HG02885 (cell line): Measurements from ENCODE around the gene SIGLEC12.
"Not testable (repeated sequence)": the region's sequence is repeated elsewhere in the genome, so short reads cannot be mapped to it uniquely, and the experiment has no call there.

Experiments
- ATAC-seq: cut with Tn5 transposase; IDR thresholded peaks from one replicate; pipeline ENCODE4 v1.9.1; 2021; ENCODE audit warnings: mild to moderate bottlenecking; ENCODE audit not compliant: unreplicated experiment, poor library complexity

The SIGLEC12 gene

GRCh38 chr19:51525651-51526050, 24.1 kb upstream of the SIGLEC12 start:
- no peak for ATAC-seq

- no peak for ATAC-seq
Measured at GRCh38 chr19:51524666-51525264, 23.2 kb upstream of the SIGLEC12 start.

GRCh38 chr19:51521781-51522180, 20.2 kb upstream of the SIGLEC12 start:
- ATAC-seq, result no peak

GRCh38 chr19:51521357-51521756, 19.8 kb upstream of the SIGLEC12 start:
- ATAC-seq, result no peak

GRCh38 chr19:51520728-51521127, 19.1 kb upstream of the SIGLEC12 start:
- ATAC-seq, result no peak

- no peak for ATAC-seq
Measured at GRCh38 chr19:51514866-51515481, 13.4 kb upstream of the SIGLEC12 start.

- no peak for ATAC-seq
Measured at GRCh38 chr19:51513968-51514367, 12.4 kb upstream of the SIGLEC12 start.

- no peak for ATAC-seq
Measured at GRCh38 chr19:51511353-51511752, 9.8 kb upstream of the SIGLEC12 start.

- no peak for ATAC-seq
Measured at GRCh38 chr19:51509823-51510660, 8.4 kb upstream of the SIGLEC12 start.

- no peak for ATAC-seq
Measured at GRCh38 chr19:51508059-51508733, 6.6 kb upstream of the SIGLEC12 start.

GRCh38 chr19:51507640-51508058, 6.0 kb upstream of the SIGLEC12 start:
- ATAC-seq, result no peak

- no peak for ATAC-seq
Measured at GRCh38 chr19:51507192-51507591, 5.6 kb upstream of the SIGLEC12 start.

GRCh38 chr19:51505904-51506303, 4.3 kb upstream of the SIGLEC12 start:
- ATAC-seq, result no peak

GRCh38 chr19:51503896-51504295, 2.3 kb upstream of the SIGLEC12 start:
- ATAC-seq, result no peak

- no peak for ATAC-seq
Measured at GRCh38 chr19:51503286-51503817, 1.8 kb upstream of the SIGLEC12 start.

GRCh38 chr19:51500931-51501330, 669 bp downstream of the SIGLEC12 start:
- not testable (repeated sequence) for ATAC-seq

- no peak for ATAC-seq
Measured at GRCh38 chr19:51497666-51498065, 3.9 kb downstream of the SIGLEC12 start.

- no peak for ATAC-seq
Measured at GRCh38 chr19:51493776-51494175, 7.8 kb downstream of the SIGLEC12 start.

- no peak for ATAC-seq
Measured at GRCh38 chr19:51491586-51491985, 10.0 kb downstream of the SIGLEC12 start.

GRCh38 chr19:51490676-51491075, 10.9 kb downstream of the SIGLEC12 start:
- ATAC-seq, result no peak

GRCh38 chr19:51489113-51489512, 12.5 kb downstream of the SIGLEC12 start:
- ATAC-seq, result no peak
